ENCODE results near the gene CEP135. TPM values are rescaled to one million over a fixed set of nuclear protein-coding genes. Genes with fewer than 3 reads are reported as not detected.

CEP135 gene
- total RNA-seq, 1 experiment from 2014 or later, result 13.9 TPM

DNA sequence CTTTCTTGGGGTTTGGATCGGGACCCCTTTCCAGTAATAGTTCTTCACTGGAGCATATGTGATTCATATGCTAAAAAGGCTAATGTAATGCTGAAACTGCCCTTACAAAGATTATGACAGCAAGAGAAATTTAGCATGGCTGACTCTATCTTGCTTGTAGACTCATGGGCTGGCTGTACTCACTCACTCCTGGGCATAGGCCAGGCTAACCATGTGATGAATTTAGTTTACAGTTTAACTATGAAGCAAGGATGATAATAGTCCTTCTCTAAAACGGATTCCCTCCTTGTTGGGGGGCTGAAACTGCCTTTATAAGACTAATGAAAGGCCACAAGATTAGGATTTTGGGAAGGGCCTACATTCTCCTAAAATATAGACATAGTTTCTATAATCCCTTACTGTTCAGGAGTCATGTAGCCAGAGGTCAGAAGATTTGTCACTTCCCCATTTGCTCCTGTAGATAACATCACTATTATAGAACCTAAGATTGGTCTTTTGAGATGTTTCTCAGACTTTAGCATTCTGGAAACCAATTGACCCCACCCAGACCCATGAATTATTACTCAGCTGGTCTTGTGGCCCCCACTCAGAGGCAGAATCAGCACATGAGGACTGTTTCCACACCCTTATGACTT lies 20.8 kb upstream of the CEP135 start:
- Mint-ChIP-seq H3K4me3 (no peak overlapping the region), H3K27ac (no peak overlapping the region; a peak in 1 of 7 replicates), H3K27me3 (ENCODE audit: low read depth) (peaks cover 1% of the 10 kb centered on the region; the same call in 1 of the 2 replicates), H3K36me3 (ENCODE audit: insufficient read depth in 1 of 3, low read depth in 3 of 3) (peaks cover 0 to 7% (median 0%) of the 10 kb centered on the region in 3 experiments; a peak in 3 of 7 replicates), H3K4me1 (peaks cover 25 to 32% of the 10 kb centered on the region in 2 experiments), H3K9me3 (peaks cover 2 to 6% of the 10 kb centered on the region in 2 experiments; a peak in 3 of 5 replicates)
- Histone ChIP-seq H2BK12ac (ENCODE audit: insufficient read length, low read depth, low read length) (no peak overlapping the region), H3K18ac (ENCODE audit: insufficient read length, low read depth, low read length) (no peak overlapping the region), H3K9ac (ENCODE audit: extremely low read depth, insufficient read length, low read length) (no peak overlapping the region), H4K20me1 (ENCODE audit: control insufficient read depth, insufficient read depth, insufficient read length) (no peaks in the 10 kb centered on the region), H3K79me2 (ENCODE audit: insufficient read depth, low read length) (no peaks in the 10 kb centered on the region), H3K23ac (ENCODE audit: insufficient read length, low read depth, low read length) (no peak overlapping the region), H2BK120ac (ENCODE audit: low read depth, low read length, poor library complexity, severe bottlenecking) (no peak overlapping the region), H2BK20ac (ENCODE audit: low read depth, low read length, poor library complexity, severe bottlenecking) (no peak overlapping the region), H2AK5ac (ENCODE audit: insufficient read length, low read length) (no peak overlapping the region), H3K4me1 (ENCODE audit: insufficient read depth, low read length) (peaks cover 2% of the 10 kb centered on the region; the same call in 1 of the 2 replicates), H4K5ac (ENCODE audit: insufficient read length, low read depth, low read length) (no peak overlapping the region), H2BK15ac (ENCODE audit: low read depth, low read length) (no peak overlapping the region), H3K14ac (ENCODE audit: insufficient read depth, low read length) (no peak overlapping the region), H3K27me3 (ENCODE audit: insufficient read depth, low read length) (no peaks in the 10 kb centered on the region), H3K4ac (ENCODE audit: low read depth, low read length) (no peak overlapping the region), H4K8ac (replicated peaks; ENCODE audit: insufficient read length, low read depth, low read length) (no peak overlapping the region), H4K91ac (ENCODE audit: insufficient read length, low read depth, low read length) (no peak overlapping the region), H3K79me1 (ENCODE audit: insufficient read depth, low read depth, low read length, poor library complexity, severe bottlenecking) (no peaks in the 10 kb centered on the region), H3K4me2 (ENCODE audit: insufficient read depth, insufficient read length, low read length) (no peak overlapping the region), H2BK5ac (ENCODE audit: insufficient read length, low read length) (no peak overlapping the region), H2AFZ (ENCODE audit: low read length) (no peak overlapping the region), H3T11ph (ENCODE audit: low read length) (no peak overlapping the region), H3K27ac (ENCODE audit: insufficient read length, low read depth, low read length) (no peak overlapping the region), H3K9me3 (ENCODE audit: control insufficient read depth, low read depth, low read length) (no peaks in the 10 kb centered on the region), H3K23me2 (ENCODE audit: insufficient read length, low read depth, low read length, poor library complexity, severe bottlenecking) (no peaks in the 10 kb centered on the region), H3K56ac (ENCODE audit: insufficient read length, low read depth, low read length) (no peak overlapping the region)
- TF ChIP-seq, protein P1, sequence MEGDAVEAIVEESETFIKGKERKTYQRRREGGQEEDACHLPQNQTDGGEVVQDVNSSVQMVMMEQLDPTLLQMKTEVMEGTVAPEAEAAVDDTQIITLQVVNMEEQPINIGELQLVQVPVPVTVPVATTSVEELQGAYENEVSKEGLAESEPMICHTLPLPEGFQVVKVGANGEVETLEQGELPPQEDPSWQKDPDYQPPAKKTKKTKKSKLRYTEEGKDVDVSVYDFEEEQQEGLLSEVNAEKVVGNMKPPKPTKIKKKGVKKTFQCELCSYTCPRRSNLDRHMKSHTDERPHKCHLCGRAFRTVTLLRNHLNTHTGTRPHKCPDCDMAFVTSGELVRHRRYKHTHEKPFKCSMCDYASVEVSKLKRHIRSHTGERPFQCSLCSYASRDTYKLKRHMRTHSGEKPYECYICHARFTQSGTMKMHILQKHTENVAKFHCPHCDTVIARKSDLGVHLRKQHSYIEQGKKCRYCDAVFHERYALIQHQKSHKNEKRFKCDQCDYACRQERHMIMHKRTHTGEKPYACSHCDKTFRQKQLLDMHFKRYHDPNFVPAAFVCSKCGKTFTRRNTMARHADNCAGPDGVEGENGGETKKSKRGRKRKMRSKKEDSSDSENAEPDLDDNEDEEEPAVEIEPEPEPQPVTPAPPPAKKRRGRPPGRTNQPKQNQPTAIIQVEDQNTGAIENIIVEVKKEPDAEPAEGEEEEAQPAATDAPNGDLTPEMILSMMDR (conservative IDR thresholded peaks at IDR 0.05), result no peak
- no peak for DNase-seq
- WGBS (ENCODE audit: extremely low coverage, insufficient read length, low lambda C conversion rate), result no CpG with 5 or more reads among the region's 2 CpGs

Measured in H9 (cell line).